Upper lobe of right lung (tissue), 1 donor: ENCODE measurements around the gene SKP2. TPM values are rescaled to one million over a fixed set of nuclear protein-coding genes. Genes with fewer than 3 reads are reported as not detected.

Source experiments
- ATAC-seq: fragments of 200-7000 bp; cut with Tn5 transposase; one replicate; pipeline ENCODE4 v1.9.1; 2020; ENCODE audit warnings: mild to moderate bottlenecking, moderate library complexity
- DNase-seq: peaks from one replicate; pipeline ENCODE4 v3.0.0-alpha.2; 2020
- H3K27ac ChIP-seq: fragments of 200-600 bp; one replicate; pipeline ENCODE4 v1.8.0; 2022
- H3K27me3 ChIP-seq: fragments of 200-600 bp; one replicate; pipeline ENCODE4 v1.8.0; 2022; ENCODE audit warnings: mild to moderate bottlenecking
- H3K36me3 ChIP-seq: fragments of 200-600 bp; one replicate; pipeline ENCODE4 v1.8.0; 2022
- H3K4me1 ChIP-seq: fragments of 200-600 bp; one replicate; pipeline ENCODE4 v1.8.0; 2022
- H3K4me3 ChIP-seq: fragments of 200-600 bp; one replicate; pipeline ENCODE4 v1.8.0; 2022; ENCODE audit warnings: mild to moderate bottlenecking
- H3K9me3 ChIP-seq: fragments of 200-600 bp; one replicate; pipeline ENCODE4 v1.8.0; 2022
- intact Hi-C: fragments of 100-400 bp; cut with DNase I; formaldehyde crosslinking; loops from one replicate; pipeline ENCODE4 v1.11.0; 2022
- total RNA-seq: library from RNA; stranded (reverse); fragmentation: NEBNext Ultra II Directional; extraction: Animal tissue kit (Norgen Biotek cat#: 25700); gene quantifications from one replicate; pipeline ENCODE4 v1.2.1, GENCODE V29; 2021
- TF ChIP-seq, protein P1 (sequence below): fragments of 200-600 bp; IDR thresholded peaks from one replicate; pipeline ENCODE4 v1.8.0; 2022; ENCODE audit warnings: antibody characterized with exemption
- donor health status: DM: no; HTN: yes; CAD: no; lungs with severe emphysema.

The SKP2 gene
- total RNA-seq, 1 donor from 2014 or later: 12.1 TPM

DNA sequence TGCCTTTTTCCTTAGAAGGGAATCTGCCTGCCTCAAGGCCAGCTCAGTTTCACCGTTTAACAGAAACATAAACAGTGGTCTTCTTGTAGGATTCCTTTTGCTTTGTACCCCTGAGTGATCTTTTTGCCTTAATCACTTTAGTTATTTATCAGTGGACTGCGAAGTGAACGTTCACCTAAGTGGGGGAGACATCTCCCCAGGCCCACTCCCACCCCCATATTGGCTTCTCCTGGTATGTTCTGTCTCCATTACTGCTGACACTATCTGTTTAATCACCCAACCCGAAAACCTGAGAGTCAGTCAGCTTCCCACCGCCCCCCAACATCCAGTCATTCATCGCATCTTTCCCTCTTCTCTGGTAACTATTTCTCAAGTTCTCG is 1.4 kb downstream of the SKP2 start:
- ATAC-seq (no peak), DNase-seq (no peak)
- intact Hi-C loops: no loop called here
- H3K9me3 ChIP-seq: no peaks in the 10 kb centered on the region
- H3K4me3 ChIP-seq: peak overlapping the region; percentile 96
- H3K27me3 ChIP-seq: no peaks in the 10 kb centered on the region
- H3K27ac ChIP-seq: no peak overlapping the region
- peaks cover 37% of the 10 kb centered on the region for H3K4me1 ChIP-seq
- peaks cover 15% of the 10 kb centered on the region for H3K36me3 ChIP-seq
- TF ChIP-seq, protein P1, sequence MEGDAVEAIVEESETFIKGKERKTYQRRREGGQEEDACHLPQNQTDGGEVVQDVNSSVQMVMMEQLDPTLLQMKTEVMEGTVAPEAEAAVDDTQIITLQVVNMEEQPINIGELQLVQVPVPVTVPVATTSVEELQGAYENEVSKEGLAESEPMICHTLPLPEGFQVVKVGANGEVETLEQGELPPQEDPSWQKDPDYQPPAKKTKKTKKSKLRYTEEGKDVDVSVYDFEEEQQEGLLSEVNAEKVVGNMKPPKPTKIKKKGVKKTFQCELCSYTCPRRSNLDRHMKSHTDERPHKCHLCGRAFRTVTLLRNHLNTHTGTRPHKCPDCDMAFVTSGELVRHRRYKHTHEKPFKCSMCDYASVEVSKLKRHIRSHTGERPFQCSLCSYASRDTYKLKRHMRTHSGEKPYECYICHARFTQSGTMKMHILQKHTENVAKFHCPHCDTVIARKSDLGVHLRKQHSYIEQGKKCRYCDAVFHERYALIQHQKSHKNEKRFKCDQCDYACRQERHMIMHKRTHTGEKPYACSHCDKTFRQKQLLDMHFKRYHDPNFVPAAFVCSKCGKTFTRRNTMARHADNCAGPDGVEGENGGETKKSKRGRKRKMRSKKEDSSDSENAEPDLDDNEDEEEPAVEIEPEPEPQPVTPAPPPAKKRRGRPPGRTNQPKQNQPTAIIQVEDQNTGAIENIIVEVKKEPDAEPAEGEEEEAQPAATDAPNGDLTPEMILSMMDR: no peak

DNA sequence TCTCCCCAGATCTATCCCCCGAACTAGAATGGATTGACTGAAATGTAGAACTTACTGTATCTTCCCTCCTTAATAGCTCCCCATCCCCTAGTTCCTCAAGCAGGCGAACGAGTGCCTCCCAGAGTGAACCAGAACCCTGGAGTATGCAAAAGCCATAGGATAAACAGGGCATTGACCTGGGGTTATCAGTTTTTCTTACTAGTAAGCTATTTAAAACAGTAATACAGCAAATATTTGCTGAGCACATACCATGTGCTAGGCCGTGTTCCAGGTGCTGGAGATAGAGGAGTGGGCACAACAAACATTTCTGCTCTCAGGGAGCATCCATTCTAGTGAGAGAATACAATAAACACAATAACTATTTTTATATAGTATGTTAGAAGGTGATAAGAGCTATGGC is 1.8 kb downstream of the SKP2 start:
- no peak for DNase-seq
- H3K36me3 ChIP-seq: peaks cover 15% of the 10 kb centered on the region
- no peaks in the 10 kb centered on the region for H3K27me3 ChIP-seq
- H3K9me3 ChIP-seq: no peaks in the 10 kb centered on the region
- H3K27ac ChIP-seq: no peak overlapping the region
- no peak overlapping the region for H3K4me3 ChIP-seq
- peaks cover 37% of the 10 kb centered on the region for H3K4me1 ChIP-seq
- no peak for ATAC-seq
- intact Hi-C loops: no loop called here
- TF ChIP-seq, protein P1: no peak

DNA sequence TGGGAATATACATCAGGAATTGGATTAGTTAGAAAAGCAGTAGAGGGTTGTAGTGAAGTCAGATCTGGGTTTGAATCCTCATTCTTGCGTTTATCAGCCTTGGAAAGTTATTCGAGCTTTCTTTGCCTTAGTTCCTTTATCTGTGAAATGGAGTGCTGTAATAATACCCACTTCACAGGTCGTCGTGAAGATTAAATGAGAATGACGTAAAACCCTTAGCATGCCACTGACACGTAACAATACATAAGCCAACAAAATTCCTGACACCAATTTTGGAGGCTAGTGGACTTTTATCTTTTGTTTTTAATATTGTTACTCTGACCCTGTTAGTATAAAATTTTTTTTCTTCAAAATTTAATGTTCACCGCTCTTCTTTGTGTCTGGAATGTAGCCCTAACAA is 3.4 kb downstream of the SKP2 start:
- Histone ChIP-seq H3K4me1 (peaks cover 37% of the 10 kb centered on the region), H3K9me3 (no peaks in the 10 kb centered on the region), H3K27ac (no peak overlapping the region), H3K4me3 (no peak overlapping the region), H3K27me3 (no peaks in the 10 kb centered on the region), H3K36me3 (peaks cover 25% of the 10 kb centered on the region)
- TF ChIP-seq, protein P1: no peak
- intact Hi-C loops: no loop called here
- DNase-seq (no peak), ATAC-seq (no peak)

DNA sequence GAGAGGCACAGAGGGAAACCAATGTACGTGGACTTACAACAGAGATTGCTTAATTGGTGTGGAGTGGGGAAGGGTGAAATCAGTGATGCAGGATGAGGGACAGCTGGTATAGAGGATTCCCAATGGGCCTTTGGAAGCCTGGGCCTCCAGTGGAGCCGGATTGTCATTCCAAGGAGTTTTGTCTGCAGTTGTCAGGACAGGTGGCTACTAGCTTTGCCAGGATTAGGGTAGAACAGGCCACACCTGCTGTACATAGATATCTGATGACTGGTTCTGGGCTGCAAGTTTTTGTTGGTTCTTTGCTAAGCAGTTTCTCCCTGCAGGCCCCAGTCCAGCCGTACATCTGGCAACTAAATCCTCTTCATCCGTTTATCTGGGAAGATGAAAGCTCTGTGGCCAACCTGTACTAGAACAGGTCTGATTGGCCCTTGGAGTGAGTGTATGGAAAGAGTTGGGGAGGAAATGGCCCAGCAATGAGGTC is 4.2 kb downstream of the SKP2 start:
- TF ChIP-seq, protein P1: no peak

DNA sequence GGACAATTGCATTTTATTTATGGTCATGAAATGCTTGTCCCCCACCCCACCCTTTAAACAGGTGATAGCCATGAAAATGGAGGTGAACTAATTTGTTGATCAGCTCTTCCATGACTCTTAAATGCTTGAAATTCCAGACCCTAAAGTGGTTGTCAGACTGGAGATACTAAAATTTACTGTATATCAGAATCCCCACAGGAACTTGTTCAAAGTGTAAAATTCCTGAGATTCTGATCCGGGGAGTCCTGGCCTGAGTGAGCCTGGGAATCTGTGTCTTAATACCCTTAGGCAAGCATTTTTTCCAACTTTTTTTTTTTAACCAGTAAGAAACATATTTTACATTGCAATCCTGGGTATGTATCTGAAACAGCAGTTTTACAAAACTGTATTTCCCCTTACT is 4.7 kb downstream of the SKP2 start:
- no peak overlapping the region for H3K27ac ChIP-seq
- ATAC-seq: no peak
- DNase-seq: no peak
- H3K4me3 ChIP-seq: no peak overlapping the region
- TF ChIP-seq, protein P1: no peak
- intact Hi-C loops: no loop called here
- peaks cover 29% of the 10 kb centered on the region for H3K36me3 ChIP-seq
- no peaks in the 10 kb centered on the region for H3K9me3 ChIP-seq
- H3K4me1 ChIP-seq: peaks cover 31% of the 10 kb centered on the region
- H3K27me3 ChIP-seq: no peaks in the 10 kb centered on the region

More for the DNA sequence above, 4.2 kb downstream of the SKP2 start:
- Histone ChIP-seq H3K4me1 (peaks cover 31% of the 10 kb centered on the region), H3K27ac (no peak overlapping the region), H3K9me3 (no peaks in the 10 kb centered on the region), H3K36me3 (peaks cover 26% of the 10 kb centered on the region), H3K27me3 (no peaks in the 10 kb centered on the region), H3K4me3 (no peak overlapping the region)
- ATAC-seq: no peak
- intact Hi-C loops: no loop called here
- no peak for DNase-seq

DNA sequence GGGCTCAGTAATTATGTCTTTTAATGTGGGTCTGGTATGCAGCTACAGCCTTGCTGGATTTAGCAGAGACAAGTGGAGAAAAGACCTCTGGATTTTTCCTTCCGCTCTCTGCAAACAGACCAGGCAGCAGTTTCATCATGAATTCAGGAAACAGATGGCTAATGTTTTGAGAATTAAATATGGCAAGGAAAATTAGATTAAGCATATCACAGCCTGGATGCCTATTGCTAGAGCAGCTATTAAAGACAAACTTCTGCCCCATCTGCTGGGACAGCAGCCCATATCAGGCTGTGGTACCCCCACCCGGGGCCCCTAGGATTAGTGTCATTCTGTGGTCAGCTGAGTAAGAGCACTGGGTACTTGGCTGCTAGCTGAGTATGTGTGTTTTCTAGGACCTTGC is 6.2 kb downstream of the SKP2 start:
- H3K36me3 ChIP-seq: peaks cover 44% of the 10 kb centered on the region
- H3K27me3 ChIP-seq: no peaks in the 10 kb centered on the region
- H3K4me1 ChIP-seq: peaks cover 25% of the 10 kb centered on the region

More for the DNA sequence above, 6.2 kb downstream of the SKP2 start:
- TF ChIP-seq, protein P1: no peak
- no peaks in the 10 kb centered on the region for H3K9me3 ChIP-seq
- intact Hi-C loops: no loop called here
- no peak overlapping the region for H3K4me3 ChIP-seq
- no peak for DNase-seq
- no peak overlapping the region for H3K27ac ChIP-seq
- no peak for ATAC-seq
